Activated CD4-positive, alpha-beta T cell treated with anti-CD3 and anti-CD28 coated beads, Interleukin-2, amount 10 ng/mL, durations not matched to agents 24 days and 14 days (primary cell): ENCODE measurements around the gene SLC1A2. TPM values are rescaled to one million over a fixed set of nuclear protein-coding genes. Genes with fewer than 3 reads are reported as not detected.

Experiments used
- DNase-seq: peaks from one replicate; pipeline ENCODE4 v3.0.0; 2022
- H3K27ac Mint-ChIP-seq: one replicate; pipeline ENCODE4 v1.8.0; 2022; ENCODE audit warnings: mild to moderate bottlenecking, mixed read lengths
- H3K27me3 Mint-ChIP-seq: one replicate; pipeline ENCODE4 v1.8.0; 2022; ENCODE audit warnings: mixed read lengths
- H3K36me3 Mint-ChIP-seq: one replicate; pipeline ENCODE4 v1.8.0; 2022; ENCODE audit warnings: low read depth, mild to moderate bottlenecking, mixed read lengths
- H3K4me1 Mint-ChIP-seq: one replicate; pipeline ENCODE4 v1.8.0; 2021; ENCODE audit warnings: mixed read lengths
- H3K4me3 Mint-ChIP-seq: one replicate; pipeline ENCODE4 v1.8.0; 2022; ENCODE audit warnings: mild to moderate bottlenecking, moderate library complexity, mixed read lengths
- H3K9me3 Mint-ChIP-seq: one replicate; pipeline ENCODE4 v1.8.0; 2021; ENCODE audit warnings: mixed read lengths
- intact Hi-C: fragments of 100-400 bp; cut with micrococcal nuclease; formaldehyde crosslinking; loops from one replicate; pipeline ENCODE4 v1.15.1; 2023
- total RNA-seq: library from RNA; stranded (reverse); gene quantifications from 2 replicates; pipeline ENCODE4 v1.2.3, GENCODE V29; 2022

Gene SLC1A2
- total RNA-seq, 1 donor from 2014 or later = not detected

DNA sequence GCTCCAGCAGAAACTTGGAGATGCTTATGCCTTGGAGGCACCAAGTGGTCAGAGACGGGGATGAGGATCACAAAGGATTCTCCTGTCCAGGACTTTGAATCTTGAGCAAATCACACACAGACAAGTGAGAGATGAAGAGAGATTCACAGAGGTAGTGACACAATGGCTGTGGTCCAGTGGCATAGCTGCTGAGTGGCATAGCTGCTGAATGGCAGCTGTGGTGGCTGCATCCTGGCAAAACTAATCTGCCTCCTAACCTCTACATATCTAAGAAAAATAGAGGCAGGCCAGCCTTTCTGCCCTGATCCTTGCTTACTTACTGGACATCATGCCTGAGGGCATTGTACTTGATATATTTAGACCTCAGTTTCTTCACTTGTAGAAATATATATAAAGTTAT, 177.8 kb downstream of the SLC1A2 start:
- H3K4me1 Mint-ChIP-seq = peaks cover 43% of the 10 kb centered on the region
- peaks cover 5% of the 10 kb centered on the region for H3K36me3 Mint-ChIP-seq
- intact Hi-C loops = no loop called here
- H3K27ac Mint-ChIP-seq = no peak overlapping the region
- DNase-seq = no peak
- H3K4me3 Mint-ChIP-seq = no peak overlapping the region
- H3K9me3 Mint-ChIP-seq = peaks cover 10% of the 10 kb centered on the region
- H3K27me3 Mint-ChIP-seq = peaks cover 7% of the 10 kb centered on the region

DNA sequence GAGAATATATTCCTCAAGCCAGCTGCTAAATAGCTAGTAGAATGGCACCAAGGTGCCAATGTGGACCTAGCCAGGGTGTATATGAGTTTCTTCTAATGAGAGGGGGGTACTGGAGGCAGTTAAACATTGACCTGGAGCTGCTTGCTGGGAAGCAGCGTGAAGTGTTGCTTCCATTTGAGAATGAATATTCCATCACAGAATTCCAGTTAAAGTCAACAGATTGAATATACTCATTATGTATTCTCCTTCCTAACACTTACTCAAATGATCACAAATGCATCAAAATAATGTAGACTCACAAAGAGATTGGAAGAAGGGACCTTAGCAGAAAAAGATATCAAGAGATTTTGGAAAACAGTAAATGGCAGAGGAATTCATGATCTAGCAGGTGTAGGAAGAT, 178.3 kb downstream of the SLC1A2 start:
- peaks cover 7% of the 10 kb centered on the region for H3K27me3 Mint-ChIP-seq
- no peak for DNase-seq
- no peak overlapping the region for H3K4me3 Mint-ChIP-seq
- no peak overlapping the region for H3K27ac Mint-ChIP-seq
- peaks cover 5% of the 10 kb centered on the region for H3K36me3 Mint-ChIP-seq
- peaks cover 10% of the 10 kb centered on the region for H3K9me3 Mint-ChIP-seq
- H3K4me1 Mint-ChIP-seq = peaks cover 48% of the 10 kb centered on the region
- intact Hi-C loops = no loop called here

DNA sequence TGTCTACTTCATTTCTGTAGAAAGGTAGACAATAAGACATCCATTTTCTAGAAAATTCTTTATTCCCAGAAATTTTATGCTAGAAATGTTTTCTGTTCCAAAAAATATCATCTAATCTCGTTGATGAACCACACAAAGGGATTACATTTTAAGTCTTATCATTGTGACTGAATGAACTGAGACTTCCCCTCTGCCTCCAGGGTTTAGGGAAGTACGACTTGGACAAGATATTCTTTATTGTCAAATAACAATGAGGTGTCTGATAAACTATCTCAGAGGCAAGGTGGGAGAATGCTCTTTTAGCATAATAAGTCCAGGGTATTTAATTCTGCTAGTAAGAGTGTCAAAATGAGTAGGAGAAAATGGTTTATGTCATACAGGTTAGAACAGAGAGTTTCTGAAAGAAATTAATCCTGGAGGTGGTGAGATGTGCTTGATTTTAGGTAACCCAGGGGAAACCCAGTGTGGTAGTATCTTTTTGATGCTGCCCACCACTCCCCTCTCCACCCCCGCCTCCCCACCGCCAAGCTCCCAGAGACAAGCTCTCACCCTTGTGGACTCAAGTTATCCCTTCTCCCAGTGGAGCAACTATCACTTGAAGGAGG, 179.8 kb downstream of the SLC1A2 start:
- Mint-ChIP-seq H3K27me3 (peaks cover 7% of the 10 kb centered on the region), H3K4me3 (no peak overlapping the region), H3K9me3 (peaks cover 15% of the 10 kb centered on the region), H3K4me1 (peaks cover 60% of the 10 kb centered on the region), H3K36me3 (peaks cover 7% of the 10 kb centered on the region), H3K27ac (no peak overlapping the region)
- intact Hi-C loops = loop anchor here (2.0 to 5.0 kb wide), 4 partner anchors 33 to 312 kb away; no protein-coding TSS in a partner anchor
- no peak for DNase-seq

GRCh38 chr11:35238882-35239281, 180.5 kb downstream of the SLC1A2 start:
- DNase-seq = no peak
- Mint-ChIP-seq H3K27me3 (peaks cover 7% of the 10 kb centered on the region), H3K27ac (no peak overlapping the region), H3K4me1 (peaks cover 67% of the 10 kb centered on the region), H3K9me3 (peaks cover 14% of the 10 kb centered on the region), H3K4me3 (no peak overlapping the region), H3K36me3 (peaks cover 10% of the 10 kb centered on the region)
- intact Hi-C loops = loop anchor here (1.0 to 5.0 kb wide), 5 partner anchors 33 to 312 kb away; no protein-coding TSS in a partner anchor

GRCh38 chr11:35237860-35238715, 181.3 kb downstream of the SLC1A2 start:
- Mint-ChIP-seq H3K36me3 (peaks cover 15% of the 10 kb centered on the region), H3K27me3 (peaks cover 7% of the 10 kb centered on the region), H3K4me1 (peaks cover 69% of the 10 kb centered on the region), H3K4me3 (peak overlapping the region; percentile 33), H3K27ac (no peak overlapping the region), H3K9me3 (peaks cover 17% of the 10 kb centered on the region)
- intact Hi-C loops = loop anchor here (1.0 to 5.0 kb wide), 5 partner anchors 34 to 311 kb away; no protein-coding TSS in a partner anchor
- peak; percentile 88 for DNase-seq

DNA sequence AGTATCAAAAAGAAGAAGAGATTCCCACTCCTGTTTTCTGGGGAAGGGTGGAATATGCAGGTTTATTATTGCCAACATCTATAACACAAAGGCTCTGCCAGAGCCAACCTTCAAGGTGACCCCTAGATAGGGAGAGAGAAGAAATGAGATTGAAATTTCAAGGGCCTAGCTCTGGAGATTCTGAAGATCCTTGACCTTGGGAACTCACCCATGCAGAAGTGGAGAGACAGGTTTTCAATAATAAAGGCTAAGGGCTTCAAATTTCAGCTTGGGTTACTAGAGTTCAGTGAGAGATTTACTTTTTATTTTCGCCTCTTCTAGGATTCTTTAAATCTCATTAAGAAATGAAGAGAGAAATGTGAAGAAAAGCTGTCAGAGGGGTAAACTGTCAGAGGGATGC, 182.0 kb downstream of the SLC1A2 start:
- Mint-ChIP-seq H3K27me3 (peaks cover 7% of the 10 kb centered on the region), H3K9me3 (peaks cover 17% of the 10 kb centered on the region), H3K27ac (no peak overlapping the region), H3K4me3 (no peak overlapping the region), H3K36me3 (peaks cover 22% of the 10 kb centered on the region), H3K4me1 (peaks cover 69% of the 10 kb centered on the region)
- DNase-seq = no peak
- intact Hi-C loops = loop anchor here (5.0 kb wide), 3 partner anchors 35 to 310 kb away; no protein-coding TSS in a partner anchor

- H3K4me1 Mint-ChIP-seq = peaks cover 65% of the 10 kb centered on the region
- H3K4me3 Mint-ChIP-seq = peak overlapping the region; percentile 30
- peaks cover 7% of the 10 kb centered on the region for H3K27me3 Mint-ChIP-seq
- peaks cover 17% of the 10 kb centered on the region for H3K9me3 Mint-ChIP-seq
- peak overlapping the region; percentile 46 for H3K27ac Mint-ChIP-seq
- peak; percentile 64 for DNase-seq
- intact Hi-C loops = loop anchor here (5.0 kb wide), 3 partner anchors 36 to 309 kb away; no protein-coding TSS in a partner anchor
- H3K36me3 Mint-ChIP-seq = peaks cover 29% of the 10 kb centered on the region
Observed at GRCh38 chr11:35236667-35237003, 182.7 kb downstream of the SLC1A2 start.

GRCh38 chr11:35235936-35236666, 183.3 kb downstream of the SLC1A2 start:
- peaks cover 35% of the 10 kb centered on the region for H3K36me3 Mint-ChIP-seq
- H3K4me1 Mint-ChIP-seq = peaks cover 61% of the 10 kb centered on the region
- peak; percentile 86 for DNase-seq
- H3K27ac Mint-ChIP-seq = peak overlapping the region; percentile 46
- peaks cover 17% of the 10 kb centered on the region for H3K9me3 Mint-ChIP-seq
- H3K27me3 Mint-ChIP-seq = peaks cover 7% of the 10 kb centered on the region
- H3K4me3 Mint-ChIP-seq = peak overlapping the region; percentile 30
- intact Hi-C loops = loop anchor here (5.0 kb wide), 3 partner anchors 36 to 309 kb away; no protein-coding TSS in a partner anchor

GRCh38 chr11:35235498-35235897, 183.9 kb downstream of the SLC1A2 start:
- Mint-ChIP-seq H3K27ac (peak overlapping the region; percentile 46), H3K36me3 (peaks cover 41% of the 10 kb centered on the region), H3K9me3 (peaks cover 17% of the 10 kb centered on the region), H3K4me1 (peaks cover 60% of the 10 kb centered on the region), H3K27me3 (peaks cover 7% of the 10 kb centered on the region), H3K4me3 (peak overlapping the region; percentile 30)
- intact Hi-C loops = loop anchor here (5.0 kb wide), 3 partner anchors 37 to 308 kb away; no protein-coding TSS in a partner anchor
- DNase-seq = no peak

GRCh38 chr11:35235157-35235468, 184.2 kb downstream of the SLC1A2 start:
- no peak for DNase-seq
- H3K27ac Mint-ChIP-seq = no peak overlapping the region
- H3K4me3 Mint-ChIP-seq = no peak overlapping the region
- peaks cover 5% of the 10 kb centered on the region for H3K27me3 Mint-ChIP-seq
- H3K4me1 Mint-ChIP-seq = peaks cover 59% of the 10 kb centered on the region
- H3K9me3 Mint-ChIP-seq = peaks cover 17% of the 10 kb centered on the region
- intact Hi-C loops = loop anchor here (5.0 kb wide), 3 partner anchors 37 to 308 kb away; no protein-coding TSS in a partner anchor
- peaks cover 45% of the 10 kb centered on the region for H3K36me3 Mint-ChIP-seq

- intact Hi-C loops = loop anchor here (5.0 kb wide), 3 partner anchors 38 to 307 kb away; no protein-coding TSS in a partner anchor
- H3K27me3 Mint-ChIP-seq = peaks cover 2% of the 10 kb centered on the region
- no peak overlapping the region for H3K4me3 Mint-ChIP-seq
- H3K4me1 Mint-ChIP-seq = peaks cover 56% of the 10 kb centered on the region
- peaks cover 17% of the 10 kb centered on the region for H3K9me3 Mint-ChIP-seq
- H3K36me3 Mint-ChIP-seq = peaks cover 49% of the 10 kb centered on the region
- H3K27ac Mint-ChIP-seq = no peak overlapping the region
- no peak for DNase-seq
Observed at GRCh38 chr11:35234460-35235156, 184.8 kb downstream of the SLC1A2 start.

DNA sequence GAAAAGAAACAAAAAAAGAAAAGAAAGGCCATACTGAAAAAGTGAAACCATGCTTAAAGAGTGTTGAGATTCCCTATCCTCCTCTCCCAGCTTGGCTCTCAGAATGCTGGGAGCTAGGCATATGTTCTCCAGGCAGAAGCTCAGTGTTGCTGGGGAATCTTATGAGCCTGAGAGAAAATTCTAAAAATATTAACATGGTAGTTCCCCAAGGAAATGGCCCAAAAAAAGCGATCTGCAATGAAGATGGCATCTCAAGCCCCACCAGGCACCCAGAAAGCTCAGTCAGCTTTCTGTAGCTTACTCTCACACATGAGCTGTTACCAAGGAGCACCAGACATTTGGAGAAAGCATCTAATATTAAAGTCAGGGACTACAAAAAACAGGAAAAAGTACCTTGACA, 185.8 kb downstream of the SLC1A2 start:
- peaks cover 60% of the 10 kb centered on the region for H3K36me3 Mint-ChIP-seq
- intact Hi-C loops = no loop called here
- H3K4me1 Mint-ChIP-seq = peaks cover 52% of the 10 kb centered on the region
- peak overlapping the region; percentile 9 for H3K27ac Mint-ChIP-seq
- H3K4me3 Mint-ChIP-seq = no peak overlapping the region
- peaks cover 21% of the 10 kb centered on the region for H3K9me3 Mint-ChIP-seq
- no peaks in the 10 kb centered on the region for H3K27me3 Mint-ChIP-seq
- DNase-seq = no peak

- Mint-ChIP-seq H3K9me3 (peaks cover 19% of the 10 kb centered on the region), H3K27ac (no peak overlapping the region), H3K4me3 (no peak overlapping the region), H3K4me1 (peaks cover 47% of the 10 kb centered on the region), H3K27me3 (no peaks in the 10 kb centered on the region), H3K36me3 (peaks cover 66% of the 10 kb centered on the region)
- intact Hi-C loops = no loop called here
- DNase-seq = no peak
Observed at GRCh38 chr11:35232891-35233330, 186.4 kb downstream of the SLC1A2 start.
